AG04449 (cell line): ENCODE results near the gene CSRP1.

Experiments used
- CTCF ChIA-PET: fragments of 350-600 bp; formaldehyde crosslinking; extraction: SDS; loops from one replicate; lab custom pipeline; 2021; ENCODE audit warnings: antibody characterized with exemption; lab: Yijun Ruan, JAX
- POLR2A ChIA-PET: fragments of 400-600, 350-600 bp; formaldehyde crosslinking; extraction: SDS; loops from one replicate; lab custom pipeline; 2020; ENCODE audit warnings: antibody characterized with exemption, inconsistent platforms; lab: Yijun Ruan, JAX
- DNase-seq: peaks from one replicate; pipeline ENCODE4 v3.0.0-alpha.2; 2010; ENCODE audit warnings: low read depth, low spot score
- H3K4me3 ChIP-seq: 2 replicates; pipeline ENCODE4 v1.5.1; 2011; ENCODE audit warnings: low read depth, mild to moderate bottlenecking, control low read depth, low read length
- TF ChIP-seq, protein P1 (sequence below): IDR thresholded peaks from one replicate; pipeline ENCODE4 v1.5.1; 2011; ENCODE audit warnings: mild to moderate bottlenecking, moderate library complexity, low read length, control low read depth, inconsistent platforms; ENCODE audit not compliant: insufficient read depth; ENCODE audit errors: missing control alignments

CSRP1 gene

DNA sequence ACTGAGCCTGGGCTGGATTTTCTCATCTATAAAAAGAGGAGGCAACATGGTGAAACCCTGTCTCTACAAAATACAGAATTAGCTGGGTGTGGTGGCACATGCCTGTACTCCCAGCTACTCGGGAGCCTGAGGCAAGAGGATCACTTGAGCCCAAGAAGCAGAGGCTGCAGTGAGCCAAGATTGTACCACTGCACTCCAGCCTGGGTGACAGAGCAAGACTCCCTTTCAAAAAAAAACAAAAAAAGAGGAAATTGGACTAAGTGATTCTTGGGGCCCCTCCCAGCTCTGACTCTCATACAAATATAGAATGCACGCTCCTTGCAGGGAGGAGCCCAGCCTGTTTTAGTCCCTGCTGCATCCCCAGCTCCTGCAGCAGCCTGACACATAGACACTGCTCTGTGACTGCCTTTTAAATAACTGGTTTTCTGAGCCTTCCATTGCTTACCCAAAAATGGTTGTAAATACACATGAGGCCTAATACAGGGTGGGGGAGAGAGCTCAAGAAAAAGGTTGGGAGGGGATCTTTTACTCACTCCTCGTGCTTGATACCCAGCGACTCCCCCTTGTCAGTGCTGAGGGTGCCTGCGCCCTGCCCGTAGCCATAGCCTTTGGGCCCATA lies 17.2 kb downstream of the CSRP1 start:
- DNase-seq = no peak
- ChIA-PET POLR2A (interaction anchor here (0.9 to 2.5 kb wide), 8 partner anchors 9 to 42 kb away, joined by 3 to 9 read pairs (median 5); partner anchors contain the start of gene PHLDA3), CTCF (interaction anchor here (1.3 to 34.5 kb wide), 4 partner anchors 2 to 54 kb away, joined by 6 to 1139 read pairs (median 646); partner anchors contain the start of gene CSRP1)
- no peak overlapping the region for H3K4me3 ChIP-seq
- TF ChIP-seq, protein P1, sequence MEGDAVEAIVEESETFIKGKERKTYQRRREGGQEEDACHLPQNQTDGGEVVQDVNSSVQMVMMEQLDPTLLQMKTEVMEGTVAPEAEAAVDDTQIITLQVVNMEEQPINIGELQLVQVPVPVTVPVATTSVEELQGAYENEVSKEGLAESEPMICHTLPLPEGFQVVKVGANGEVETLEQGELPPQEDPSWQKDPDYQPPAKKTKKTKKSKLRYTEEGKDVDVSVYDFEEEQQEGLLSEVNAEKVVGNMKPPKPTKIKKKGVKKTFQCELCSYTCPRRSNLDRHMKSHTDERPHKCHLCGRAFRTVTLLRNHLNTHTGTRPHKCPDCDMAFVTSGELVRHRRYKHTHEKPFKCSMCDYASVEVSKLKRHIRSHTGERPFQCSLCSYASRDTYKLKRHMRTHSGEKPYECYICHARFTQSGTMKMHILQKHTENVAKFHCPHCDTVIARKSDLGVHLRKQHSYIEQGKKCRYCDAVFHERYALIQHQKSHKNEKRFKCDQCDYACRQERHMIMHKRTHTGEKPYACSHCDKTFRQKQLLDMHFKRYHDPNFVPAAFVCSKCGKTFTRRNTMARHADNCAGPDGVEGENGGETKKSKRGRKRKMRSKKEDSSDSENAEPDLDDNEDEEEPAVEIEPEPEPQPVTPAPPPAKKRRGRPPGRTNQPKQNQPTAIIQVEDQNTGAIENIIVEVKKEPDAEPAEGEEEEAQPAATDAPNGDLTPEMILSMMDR = no peak

DNA sequence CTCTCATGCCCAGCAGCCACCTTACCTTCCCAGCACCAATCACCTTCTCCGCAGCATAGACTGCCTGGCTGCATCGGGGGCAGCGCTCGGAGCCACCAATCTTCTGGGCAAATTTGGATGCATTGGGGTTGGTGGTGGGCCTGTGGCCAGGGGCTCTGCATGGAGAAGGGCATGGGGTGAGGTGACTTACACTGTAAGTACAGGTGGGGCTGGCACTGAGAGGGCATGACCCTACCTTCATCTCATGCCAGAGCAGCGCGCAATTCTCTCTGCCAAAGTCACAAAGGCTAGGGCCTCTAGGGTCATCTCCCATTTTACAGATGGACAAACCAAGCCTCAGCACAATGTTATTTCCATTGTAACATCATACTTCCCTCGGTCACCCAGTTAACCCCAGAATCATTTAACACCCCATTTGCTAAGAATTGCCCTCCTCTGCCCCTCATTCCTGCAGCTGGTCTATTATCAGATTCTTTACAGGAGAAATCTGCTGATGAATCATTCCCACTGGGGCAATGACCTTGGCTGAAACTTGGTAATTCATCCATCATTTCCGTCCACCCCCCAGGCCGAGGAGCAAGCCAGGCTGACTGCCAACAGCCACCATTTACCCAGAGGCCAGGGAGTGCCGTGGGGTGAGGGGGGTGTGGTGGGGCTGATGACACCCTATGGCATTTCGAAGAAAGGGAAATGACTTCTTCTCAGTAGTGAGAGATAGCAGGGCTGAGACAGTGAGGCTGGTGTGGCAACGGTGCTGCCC lies 17.9 kb downstream of the CSRP1 start:
- CTCF ChIA-PET = interaction anchor here (0.9 to 34.5 kb wide), 6 partner anchors 2 to 53 kb away, joined by 3 to 1139 read pairs (median 84); partner anchors contain the start of gene CSRP1
- no peak overlapping the region for H3K4me3 ChIP-seq
- POLR2A ChIA-PET = interaction anchor here (0.9 to 2.5 kb wide), 7 partner anchors 10 to 42 kb away, joined by 3 to 9 read pairs (median 5); partner anchors contain the start of gene PHLDA3
- TF ChIP-seq, protein P1 = no peak
- peak; percentile 79 for DNase-seq

DNA sequence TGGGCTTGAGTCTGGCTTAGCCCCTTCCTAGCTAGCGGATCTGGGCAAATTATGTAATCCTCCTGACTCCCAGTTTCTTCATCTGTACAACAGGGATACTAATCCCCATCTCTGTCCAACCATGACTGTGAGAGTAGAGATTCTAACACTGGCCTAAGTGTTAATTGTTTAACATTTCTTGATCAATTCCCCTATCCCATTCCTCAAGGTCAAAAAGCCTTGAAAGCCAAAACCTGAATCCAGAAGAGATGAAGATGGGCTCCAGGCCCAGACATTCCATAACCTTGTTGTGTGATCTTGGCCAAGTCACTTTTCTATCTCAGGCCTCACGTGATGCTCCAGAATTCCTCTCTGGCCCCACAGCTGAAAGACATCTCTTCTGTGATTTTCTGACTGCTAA lies 19.2 kb downstream of the CSRP1 start:
- H3K4me3 ChIP-seq = no peak overlapping the region
- ChIA-PET CTCF (interaction anchor here (1.2 to 34.5 kb wide), 6 partner anchors 9 to 141 kb away, joined by 3 to 1139 read pairs (median 10); partner anchors contain the start of gene CSRP1), POLR2A (interaction anchor here (1.7 to 1.8 kb wide), 2 partner anchors 15 to 25 kb away, joined by 4 to 11 read pairs; no protein-coding TSS in a partner anchor)
- TF ChIP-seq, protein P1 = no peak
- DNase-seq = no peak

DNA sequence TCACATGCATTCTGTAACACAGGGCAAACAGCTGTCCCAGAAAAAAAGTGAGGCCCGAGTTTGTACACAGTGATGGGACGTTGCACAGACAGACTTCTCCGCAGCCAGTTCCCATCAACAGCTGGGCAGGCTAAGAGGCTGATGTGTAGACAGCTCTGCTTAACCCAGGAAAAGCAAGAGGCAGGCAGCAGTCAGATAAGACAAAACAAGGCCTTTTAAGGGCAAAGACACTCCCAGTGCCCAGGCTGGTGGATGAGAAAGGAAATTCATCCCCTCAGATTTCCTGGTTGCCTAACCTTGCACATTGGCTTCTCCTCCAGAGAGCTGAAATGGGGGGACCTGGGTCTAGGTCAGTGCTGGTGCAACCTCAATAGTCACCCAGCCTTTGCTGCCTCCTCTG lies 20.7 kb downstream of the CSRP1 start:
- TF ChIP-seq, protein P1 = no peak
- no peak for DNase-seq
- ChIA-PET CTCF (interaction anchor here (0.6 to 34.5 kb wide), 5 partner anchors 8 to 499 kb away, joined by 3 to 1139 read pairs (median 15); partner anchors contain the start of gene CSRP1), POLR2A (interaction anchor here (1.1 to 1.8 kb wide), 3 partner anchors 16 to 19 kb away, joined by 3 to 11 read pairs (median 4); partner anchors contain the start of gene PHLDA3)
- no peak overlapping the region for H3K4me3 ChIP-seq

DNA sequence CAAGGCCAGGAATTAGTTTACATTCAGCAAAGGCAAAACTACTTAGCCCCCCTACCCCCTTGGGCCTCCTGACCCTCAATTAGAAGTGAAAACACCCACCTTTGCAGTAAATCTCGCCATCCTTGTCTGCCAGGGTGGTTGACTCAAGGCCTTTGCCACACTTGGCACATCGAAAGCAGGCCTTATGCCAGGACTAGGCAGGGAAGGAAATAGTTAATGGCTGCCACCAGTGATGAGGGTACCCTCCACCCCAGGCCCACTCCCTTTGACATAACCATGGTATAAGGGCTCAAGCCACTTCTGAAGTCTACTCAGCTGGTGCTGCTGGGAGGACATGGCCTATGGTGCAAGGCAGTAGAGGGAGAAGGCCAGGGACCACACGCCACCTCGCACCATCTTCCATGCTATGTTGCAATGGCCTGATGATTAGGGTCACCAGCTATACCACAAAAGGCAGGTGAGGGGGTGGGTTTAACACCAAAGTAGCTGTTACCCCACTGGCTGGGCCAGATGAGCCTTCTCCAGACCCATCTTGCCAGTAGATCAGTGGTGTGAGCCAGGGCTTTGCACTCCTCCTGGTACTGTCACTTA lies 21.6 kb downstream of the CSRP1 start:
- ChIA-PET CTCF (interaction anchor here (1.4 to 34.5 kb wide), 3 partner anchors 19 to 46 kb away, joined by 4 to 1139 read pairs (median 153); partner anchors contain the start of gene CSRP1), POLR2A (no interaction called here)
- no peak for DNase-seq
- no peak overlapping the region for H3K4me3 ChIP-seq
- TF ChIP-seq, protein P1 = no peak
